Activated naive CD8-positive, alpha-beta T cell treated with anti-CD3 and anti-CD28 coated beads, Interleukin-2, amount 10 ng/mL, durations not matched to agents 7 days and 5 days (primary cell): Measurements from ENCODE around the gene DNAAF5. TPM values are rescaled to one million over a fixed set of nuclear protein-coding genes. Genes with fewer than 3 reads are reported as not detected.

ENCODE experiments used
- ATAC-seq: fragments of 150-1000 bp; cut with Tn5 transposase; one replicate; pipeline ENCODE4 v1.10.0; 2021; ENCODE audit warnings: low read depth, moderate library complexity
- POLR2A ChIA-PET: fragments of 350-600 bp; sonication (Branson Sonifier 250); formaldehyde crosslinking; loops from one replicate; lab custom pipeline; 2021; ENCODE audit warnings: antibody characterized with exemption; lab: Charles Lee
- DNase-seq: peaks from one replicate; pipeline ENCODE4 v3.0.0; 2021
- H3K27ac Mint-ChIP-seq: one replicate; pipeline ENCODE4 v1.8.0; 2022; ENCODE audit warnings: mild to moderate bottlenecking, mixed read lengths
- H3K27me3 Mint-ChIP-seq: one replicate; pipeline ENCODE4 v1.8.0; 2022; ENCODE audit warnings: mild to moderate bottlenecking, moderate library complexity, mixed read lengths
- H3K36me3 Mint-ChIP-seq: one replicate; pipeline ENCODE4 v1.8.0; 2021; ENCODE audit warnings: mild to moderate bottlenecking, mixed read lengths
- H3K4me1 Mint-ChIP-seq: one replicate; pipeline ENCODE4 v1.8.0; 2021; ENCODE audit warnings: mixed read lengths
- H3K4me3 Mint-ChIP-seq: one replicate; pipeline ENCODE4 v1.8.0; 2022; ENCODE audit warnings: mild to moderate bottlenecking, moderate library complexity, mixed read lengths
- H3K9me3 Mint-ChIP-seq: one replicate; pipeline ENCODE4 v1.8.0; 2021; ENCODE audit warnings: mixed read lengths
- total RNA-seq, 2 experiments: library from RNA; stranded (reverse); gene quantifications; one replicate each; pipeline ENCODE4 v1.2.3, GENCODE V29; 2021

The DNAAF5 gene
- total RNA-seq, 2 experiments from 2014 or later = 18.3 to 22.4 TPM

DNA sequence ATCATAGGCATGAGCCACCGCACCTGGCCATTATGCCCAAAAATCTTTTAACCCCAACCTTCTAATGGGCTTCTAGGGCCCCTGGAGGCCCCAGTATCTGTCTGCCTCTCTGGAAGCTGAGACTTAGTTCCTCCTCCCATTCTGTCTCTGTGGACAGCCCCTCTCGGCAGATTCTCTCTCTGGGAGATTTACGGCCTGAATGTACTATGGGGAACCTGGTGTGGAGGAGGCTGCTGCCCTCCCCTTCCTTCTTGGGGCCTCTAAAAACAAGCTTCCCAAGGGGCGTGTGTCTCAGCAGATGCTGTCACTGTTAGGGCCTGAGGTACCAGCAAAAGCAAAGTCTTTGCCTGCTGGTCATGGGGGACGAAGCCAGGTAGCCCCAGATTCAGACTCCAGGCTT is 36.4 kb downstream of the DNAAF5 start:
- Mint-ChIP-seq H3K4me3 (no peak overlapping the region), H3K27me3 (no peaks in the 10 kb centered on the region), H3K27ac (no peak overlapping the region), H3K36me3 (peaks cover 7% of the 10 kb centered on the region), H3K4me1 (no peaks in the 10 kb centered on the region), H3K9me3 (no peaks in the 10 kb centered on the region)
- ATAC-seq = no peak
- no peak for DNase-seq
- POLR2A ChIA-PET = no interaction called here

DNA sequence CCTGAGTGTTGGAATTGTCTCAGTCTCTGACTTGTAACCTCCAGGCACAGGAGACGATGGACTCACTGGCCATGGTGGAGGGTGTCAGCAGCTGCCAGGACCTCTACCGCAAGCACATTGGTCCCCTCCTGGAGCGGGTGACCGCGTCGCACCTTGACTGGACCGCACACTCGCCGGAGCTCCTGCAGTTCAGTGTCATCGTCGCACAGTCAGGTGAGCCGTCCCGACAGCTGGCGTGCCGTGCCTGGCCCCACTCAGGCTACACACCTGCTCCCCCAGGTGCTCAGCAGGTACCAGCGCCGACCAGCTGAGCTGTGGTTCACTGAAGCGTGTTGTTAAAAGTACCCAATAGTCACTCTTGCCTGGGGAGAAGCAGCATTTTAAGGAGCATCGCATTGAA is 37.3 kb downstream of the DNAAF5 start:
- H3K27me3 Mint-ChIP-seq = no peaks in the 10 kb centered on the region
- no peaks in the 10 kb centered on the region for H3K4me1 Mint-ChIP-seq
- peaks cover 7% of the 10 kb centered on the region for H3K36me3 Mint-ChIP-seq

DNA sequence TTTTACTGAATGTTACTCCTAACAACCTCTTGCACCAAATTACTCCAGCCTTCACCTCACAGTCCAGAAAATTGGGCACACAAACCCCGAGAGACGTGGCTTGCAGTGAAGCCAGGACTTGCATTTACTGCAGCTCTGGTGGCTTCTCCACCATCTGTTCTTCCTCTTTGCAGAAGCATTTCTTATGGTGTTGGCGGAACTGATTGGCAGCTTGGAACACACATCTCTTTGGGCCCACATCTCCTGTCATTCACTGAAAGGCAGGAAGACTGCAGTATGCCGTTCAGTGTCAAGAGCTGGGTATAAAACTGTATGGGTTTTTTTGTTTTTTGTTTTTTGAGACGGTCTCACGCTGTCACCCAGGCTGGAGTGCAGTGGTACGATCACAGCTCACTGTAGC is 38.9 kb downstream of the DNAAF5 start:
- Mint-ChIP-seq H3K9me3 (no peaks in the 10 kb centered on the region), H3K27ac (no peak overlapping the region), H3K4me3 (no peak overlapping the region), H3K36me3 (peaks cover 7% of the 10 kb centered on the region), H3K27me3 (no peaks in the 10 kb centered on the region), H3K4me1 (no peaks in the 10 kb centered on the region)
- no peak for ATAC-seq
- no peak for DNase-seq
- POLR2A ChIA-PET = no interaction called here

More for the DNA sequence above, 37.3 kb downstream of the DNAAF5 start:
- DNase-seq (no peak), ATAC-seq (no peak)
- POLR2A ChIA-PET = no interaction called here
- no peak overlapping the region for H3K27ac Mint-ChIP-seq
- H3K9me3 Mint-ChIP-seq = no peaks in the 10 kb centered on the region
- H3K4me3 Mint-ChIP-seq = no peak overlapping the region

DNA sequence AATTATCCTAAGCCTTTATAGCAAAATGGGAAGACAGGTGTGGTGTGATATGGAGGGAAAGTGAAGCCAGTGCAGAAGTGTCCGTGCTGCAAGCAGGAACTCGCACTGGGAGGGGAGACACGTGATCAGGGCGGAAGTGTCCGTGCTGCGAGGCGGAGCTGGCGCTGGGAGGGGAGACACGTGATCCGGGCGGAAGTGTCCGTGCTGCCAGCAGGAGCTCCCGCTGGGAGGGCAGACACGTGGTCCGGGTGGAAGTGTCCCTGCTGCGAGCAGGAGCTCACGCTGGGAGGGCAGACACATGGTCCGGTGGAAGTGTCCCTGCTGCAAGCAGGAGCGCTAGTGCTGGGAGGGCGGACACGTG is 41.1 kb downstream of the DNAAF5 start:
- Mint-ChIP-seq H3K27me3 (no peaks in the 10 kb centered on the region), H3K9me3 (no peaks in the 10 kb centered on the region), H3K36me3 (peaks cover 7% of the 10 kb centered on the region), H3K4me3 (no peak overlapping the region), H3K4me1 (no peaks in the 10 kb centered on the region), H3K27ac (no peak overlapping the region)
- POLR2A ChIA-PET = interaction anchor here (0.7 kb wide), 1 partner anchor 40 kb away, joined by 3 read pairs; no protein-coding TSS in a partner anchor
- DNase-seq (no peak), ATAC-seq (no peak)

DNA sequence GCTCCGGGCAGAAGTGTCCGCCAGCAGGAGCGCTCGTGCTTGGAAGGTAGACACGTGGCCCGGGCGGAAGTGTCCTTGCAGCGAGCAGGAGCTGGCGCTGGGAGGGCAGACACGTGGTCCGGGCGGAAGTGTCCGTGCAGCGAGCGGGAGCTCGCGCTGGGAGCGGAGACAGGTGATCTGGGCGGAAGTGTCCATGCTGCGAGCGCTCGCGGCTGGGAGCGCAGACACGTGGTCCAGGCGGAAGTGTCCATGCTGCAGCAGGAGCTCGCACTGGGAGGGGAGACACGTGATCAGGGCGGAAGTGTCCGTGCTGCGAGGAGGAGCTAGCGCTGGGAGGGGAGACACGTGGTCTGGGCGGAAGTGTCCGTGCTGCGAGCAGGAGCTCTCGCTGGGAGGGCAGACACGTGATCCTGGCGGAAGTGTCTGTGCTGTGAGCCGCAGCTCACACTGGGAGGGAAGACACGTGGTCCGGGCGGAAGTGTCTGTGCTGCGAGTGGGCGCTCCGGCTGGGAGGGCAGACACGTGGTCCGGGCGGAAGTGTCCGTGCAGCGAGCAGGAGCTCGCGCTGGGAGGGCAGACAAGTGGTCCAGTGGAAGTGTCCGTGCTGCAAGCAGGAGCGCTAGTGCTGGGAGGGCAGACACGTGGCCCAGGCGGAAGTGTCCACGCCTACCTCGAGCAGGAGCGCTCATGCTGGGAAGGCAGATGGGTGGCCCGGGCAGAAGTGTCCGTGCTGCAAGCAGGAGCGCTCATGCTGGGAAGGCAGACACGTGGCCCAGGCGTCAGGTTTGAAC is 41.6 kb downstream of the DNAAF5 start:
- H3K27me3 Mint-ChIP-seq = no peaks in the 10 kb centered on the region
- ATAC-seq (no peak), DNase-seq (no peak)
- H3K36me3 Mint-ChIP-seq = peaks cover 7% of the 10 kb centered on the region
- POLR2A ChIA-PET = no interaction called here
- no peaks in the 10 kb centered on the region for H3K4me1 Mint-ChIP-seq
- no peak overlapping the region for H3K4me3 Mint-ChIP-seq
- no peaks in the 10 kb centered on the region for H3K9me3 Mint-ChIP-seq
- H3K27ac Mint-ChIP-seq = no peak overlapping the region

DNA sequence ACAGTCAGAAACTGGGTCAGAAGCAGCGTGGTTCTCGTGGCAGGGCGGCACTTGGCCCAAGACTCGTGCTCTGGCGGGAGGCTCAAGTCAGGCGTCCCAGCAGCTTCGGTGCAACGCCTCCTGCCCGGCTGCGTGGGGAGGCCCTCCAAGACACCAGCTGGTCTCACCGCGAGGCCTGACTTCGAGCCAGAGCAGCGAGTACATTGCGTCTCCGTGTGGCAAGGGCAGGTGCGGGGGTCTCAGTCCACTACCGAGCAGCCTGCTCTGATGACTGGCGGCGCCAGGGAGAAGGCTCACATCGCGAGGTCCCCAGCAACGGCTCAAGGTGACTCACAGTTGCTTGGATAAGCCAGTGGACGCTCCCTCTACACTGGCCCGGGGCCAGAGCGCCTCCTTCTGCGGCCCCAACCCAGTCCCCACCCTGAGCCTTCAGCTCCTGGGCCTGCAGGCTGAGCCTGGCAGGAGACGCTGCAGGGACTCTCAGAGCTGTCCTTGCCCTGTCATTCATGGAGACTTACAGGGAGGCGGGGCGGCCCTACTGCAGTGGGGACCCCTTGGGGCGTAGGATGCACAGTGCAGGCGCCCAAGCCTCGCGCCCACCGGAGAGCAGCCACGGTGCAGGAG is 42.5 kb downstream of the DNAAF5 start:
- no peak overlapping the region for H3K27ac Mint-ChIP-seq
- H3K27me3 Mint-ChIP-seq = no peaks in the 10 kb centered on the region
- peaks cover 7% of the 10 kb centered on the region for H3K36me3 Mint-ChIP-seq
- H3K4me3 Mint-ChIP-seq = no peak overlapping the region
- POLR2A ChIA-PET = no interaction called here
- DNase-seq (no peak), ATAC-seq (no peak)
- no peaks in the 10 kb centered on the region for H3K4me1 Mint-ChIP-seq
- no peaks in the 10 kb centered on the region for H3K9me3 Mint-ChIP-seq

DNA sequence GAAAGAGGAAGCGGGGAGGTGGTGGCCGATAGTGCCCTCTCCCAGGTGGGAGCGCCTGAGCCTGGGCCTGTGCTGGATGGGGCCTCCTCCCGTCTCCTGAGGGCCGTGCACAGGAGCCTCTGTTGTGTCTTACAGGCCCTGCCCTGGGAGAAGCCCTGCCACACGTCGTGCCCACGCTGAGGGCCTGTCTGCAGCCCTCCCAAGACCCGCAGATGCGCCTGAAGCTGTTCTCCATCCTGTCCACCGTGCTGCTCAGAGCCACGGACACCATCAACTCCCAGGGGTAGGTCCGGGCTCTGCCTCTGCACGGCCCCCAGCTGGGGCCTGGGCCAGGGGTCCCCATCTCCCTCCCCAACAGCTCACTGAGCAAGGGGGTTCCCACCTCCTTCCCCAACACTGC is 43.8 kb downstream of the DNAAF5 start:
- DNase-seq (no peak), ATAC-seq (no peak)
- Mint-ChIP-seq H3K36me3 (peaks cover 5% of the 10 kb centered on the region), H3K27ac (no peak overlapping the region), H3K4me1 (no peaks in the 10 kb centered on the region), H3K4me3 (no peak overlapping the region), H3K27me3 (no peaks in the 10 kb centered on the region), H3K9me3 (no peaks in the 10 kb centered on the region)
- POLR2A ChIA-PET = no interaction called here

DNA sequence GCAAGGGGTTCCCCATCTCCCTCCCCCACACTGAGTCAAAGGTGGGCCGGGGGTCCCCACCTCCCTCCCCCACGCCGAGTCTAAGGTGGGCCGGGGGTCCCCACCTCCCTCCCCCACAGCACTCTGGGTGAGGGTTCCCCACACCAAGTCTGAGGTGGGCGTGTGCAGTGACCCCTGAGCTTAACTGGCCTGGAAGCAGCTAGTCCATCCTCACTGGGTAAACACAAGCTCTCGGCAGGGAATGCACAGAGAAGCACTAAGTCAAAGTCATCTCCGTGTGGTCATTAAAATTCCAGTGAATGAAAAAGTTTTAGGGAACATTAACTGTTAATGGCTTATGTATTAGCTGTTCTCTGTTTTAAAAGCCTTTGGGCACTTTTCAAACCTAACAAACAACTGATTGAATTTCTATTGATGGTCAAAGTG is 44.3 kb downstream of the DNAAF5 start:
- DNase-seq = no peak
- Mint-ChIP-seq H3K4me1 (no peaks in the 10 kb centered on the region), H3K27ac (no peak overlapping the region), H3K27me3 (no peaks in the 10 kb centered on the region), H3K9me3 (no peaks in the 10 kb centered on the region), H3K4me3 (no peak overlapping the region), H3K36me3 (peaks cover 8% of the 10 kb centered on the region)
- POLR2A ChIA-PET = no interaction called here
- ATAC-seq = no peak

DNA sequence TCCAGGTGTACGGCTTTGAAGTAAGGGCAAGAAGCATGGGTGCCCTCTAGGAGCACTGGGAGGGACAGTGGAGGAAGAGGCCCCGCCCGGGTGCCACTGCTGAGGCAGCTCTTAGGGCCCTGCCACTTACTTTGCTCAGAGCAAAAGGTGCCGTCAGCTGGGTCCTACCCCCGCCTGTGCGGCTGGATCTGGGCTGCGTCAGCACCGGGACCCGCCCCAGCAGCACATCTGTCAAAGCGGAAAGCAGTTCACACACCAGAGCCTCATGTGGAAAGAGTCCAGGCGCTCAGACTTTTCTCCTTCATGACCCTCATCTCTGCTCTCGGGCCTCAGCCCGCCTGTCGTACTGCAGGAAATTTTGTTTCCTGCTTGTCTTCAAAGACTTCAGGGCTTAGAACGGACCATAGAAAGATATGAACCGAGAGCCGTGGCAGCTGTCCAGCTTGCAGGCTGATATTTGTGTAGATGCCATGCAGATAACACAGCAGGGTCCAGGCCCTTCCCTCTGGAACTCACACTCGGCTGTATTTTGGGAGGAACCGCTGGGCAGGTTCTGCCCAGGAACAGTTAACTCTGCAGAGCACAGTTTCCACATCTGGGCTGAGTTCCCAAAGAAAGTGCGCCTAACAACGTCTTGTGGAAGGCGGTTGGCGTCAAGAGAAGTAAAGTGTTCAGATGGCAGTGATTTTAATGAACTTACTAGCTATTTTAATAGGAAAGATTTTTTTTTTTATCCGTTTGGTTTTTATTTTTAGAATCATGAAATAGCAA is 44.9 kb downstream of the DNAAF5 start:
- ATAC-seq = no peak
- no peak for DNase-seq
- H3K27ac Mint-ChIP-seq = no peak overlapping the region
- no peaks in the 10 kb centered on the region for H3K27me3 Mint-ChIP-seq
- no peaks in the 10 kb centered on the region for H3K4me1 Mint-ChIP-seq
- no peak overlapping the region for H3K4me3 Mint-ChIP-seq
- POLR2A ChIA-PET = no interaction called here
- H3K9me3 Mint-ChIP-seq = no peaks in the 10 kb centered on the region
- H3K36me3 Mint-ChIP-seq = peaks cover 9% of the 10 kb centered on the region

DNA sequence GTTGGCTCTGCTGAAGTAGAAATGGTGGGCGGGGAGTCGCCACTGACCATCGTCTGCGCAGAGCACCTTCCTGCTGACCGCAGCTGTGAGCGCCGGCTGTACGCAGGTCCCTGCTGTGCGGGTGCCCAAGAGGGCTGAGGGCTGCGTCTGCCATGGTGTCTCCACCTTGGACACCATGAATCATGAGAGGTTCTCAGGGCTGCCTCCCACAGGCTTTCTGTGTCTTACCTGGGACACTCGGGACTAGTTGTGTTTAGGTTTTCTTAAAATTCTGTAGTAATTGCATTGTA is 45.5 kb downstream of the DNAAF5 start:
- H3K9me3 Mint-ChIP-seq = no peaks in the 10 kb centered on the region
- POLR2A ChIA-PET = no interaction called here

DNA sequence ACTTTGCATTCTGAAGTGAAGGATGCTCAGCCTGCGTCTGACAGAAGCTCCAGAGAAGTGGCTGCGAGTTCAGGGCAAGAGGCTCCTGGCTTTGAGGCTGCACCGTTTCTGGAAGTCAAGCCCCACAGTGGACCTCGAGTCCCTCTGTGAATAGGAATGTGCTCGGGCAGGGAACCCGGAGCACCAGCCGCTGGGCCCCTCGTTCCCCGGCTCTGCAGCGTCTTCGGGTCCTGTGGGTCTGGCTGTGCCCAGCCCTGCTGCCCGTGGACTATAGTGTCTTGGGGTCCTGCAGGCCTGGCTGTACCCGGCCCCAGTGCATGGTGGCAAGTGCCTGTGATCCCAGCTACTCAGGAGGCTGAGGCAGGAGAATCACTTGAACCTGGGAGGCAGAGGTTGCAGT is 45.9 kb downstream of the DNAAF5 start:
- no peaks in the 10 kb centered on the region for H3K4me1 Mint-ChIP-seq
- H3K9me3 Mint-ChIP-seq = no peaks in the 10 kb centered on the region
- H3K27ac Mint-ChIP-seq = no peak overlapping the region
- H3K27me3 Mint-ChIP-seq = no peaks in the 10 kb centered on the region
- POLR2A ChIA-PET = no interaction called here
- ATAC-seq = no peak
- DNase-seq = no peak
- H3K36me3 Mint-ChIP-seq = peaks cover 6% of the 10 kb centered on the region
- H3K4me3 Mint-ChIP-seq = no peak overlapping the region

More for the DNA sequence above, 45.5 kb downstream of the DNAAF5 start:
- H3K4me3 Mint-ChIP-seq = no peak overlapping the region
- no peak for DNase-seq
- H3K27me3 Mint-ChIP-seq = no peaks in the 10 kb centered on the region
- no peaks in the 10 kb centered on the region for H3K4me1 Mint-ChIP-seq
- no peak for ATAC-seq
- H3K27ac Mint-ChIP-seq = no peak overlapping the region
- peaks cover 7% of the 10 kb centered on the region for H3K36me3 Mint-ChIP-seq

DNA sequence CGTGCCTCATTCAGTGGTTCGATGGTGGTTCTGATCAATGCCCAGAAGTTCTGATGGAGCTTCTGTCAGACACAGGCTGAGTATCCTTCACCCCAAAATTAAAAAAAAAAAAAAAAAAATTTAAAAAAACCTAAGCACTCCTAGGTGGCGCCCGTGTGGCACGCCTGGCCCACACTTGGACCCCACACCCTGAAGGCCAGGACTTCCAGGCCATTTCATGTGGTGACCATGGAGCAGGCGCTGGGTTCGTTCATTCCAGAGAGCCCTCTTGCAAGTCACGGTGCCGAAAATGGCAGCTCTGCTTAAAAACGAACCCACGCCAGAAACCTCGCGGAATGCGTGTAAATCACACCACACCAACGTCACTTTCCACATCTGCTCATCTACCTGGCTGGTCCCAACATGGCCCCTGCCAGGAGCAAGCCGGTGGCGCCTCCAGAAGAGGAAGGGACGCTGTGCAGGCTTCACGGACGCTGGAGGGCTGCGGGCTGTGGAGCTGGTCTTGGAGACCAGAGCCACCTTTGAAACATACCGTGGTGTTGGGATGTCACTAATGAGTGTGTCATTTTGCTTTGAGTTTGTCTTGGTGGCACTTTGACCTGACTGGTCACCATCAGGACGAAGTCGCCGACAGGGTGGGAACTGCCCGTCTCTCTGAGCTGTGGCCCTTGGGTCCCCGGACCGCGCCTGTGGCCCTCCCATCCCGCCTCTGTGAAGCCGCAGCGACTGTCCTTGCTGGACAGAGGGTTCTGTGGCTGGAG is 46.5 kb downstream of the DNAAF5 start:
- Mint-ChIP-seq H3K27me3 (no peaks in the 10 kb centered on the region), H3K36me3 (peaks cover 5% of the 10 kb centered on the region), H3K4me1 (no peaks in the 10 kb centered on the region), H3K9me3 (no peaks in the 10 kb centered on the region), H3K4me3 (no peak overlapping the region), H3K27ac (no peak overlapping the region)
- ATAC-seq (no peak), DNase-seq (no peak)
- POLR2A ChIA-PET = no interaction called here

DNA sequence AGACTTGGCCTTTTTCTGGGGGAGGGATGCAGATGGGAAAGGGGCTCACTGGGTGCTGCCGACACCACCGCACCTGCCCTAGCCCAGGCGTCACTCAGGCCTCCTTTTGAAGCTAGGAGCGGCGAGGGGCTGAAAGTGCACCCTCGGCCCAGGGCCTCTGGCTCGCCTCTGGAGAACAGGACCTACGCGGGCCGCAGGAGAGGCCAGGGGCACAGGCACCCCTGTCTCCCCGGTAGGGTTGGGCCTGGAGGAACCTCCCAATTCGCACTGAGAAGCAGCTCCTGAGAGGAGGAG is 47.1 kb downstream of the DNAAF5 start:
- Mint-ChIP-seq H3K27me3 (no peaks in the 10 kb centered on the region), H3K27ac (no peak overlapping the region), H3K9me3 (no peaks in the 10 kb centered on the region), H3K4me3 (no peak overlapping the region), H3K4me1 (no peaks in the 10 kb centered on the region), H3K36me3 (peaks cover 5% of the 10 kb centered on the region)
- DNase-seq (no peak), ATAC-seq (no peak)
- POLR2A ChIA-PET = no interaction called here
